Astrocyte of the hippocampus (primary cell): ENCODE measurements around the gene CD86.
"Not testable (repeated sequence)": the region's sequence is repeated elsewhere in the genome, so short reads cannot be mapped to it uniquely, and the experiment has no call there.

Source experiments
- DNase-seq: peaks from one replicate; pipeline ENCODE4 v3.0.0; 2011; ENCODE audit warnings: low read depth, low spot score

Gene CD86

GRCh38 chr3:122148941-122149627, 93.9 kb downstream of the CD86 start:
- no peak for DNase-seq

DNA sequence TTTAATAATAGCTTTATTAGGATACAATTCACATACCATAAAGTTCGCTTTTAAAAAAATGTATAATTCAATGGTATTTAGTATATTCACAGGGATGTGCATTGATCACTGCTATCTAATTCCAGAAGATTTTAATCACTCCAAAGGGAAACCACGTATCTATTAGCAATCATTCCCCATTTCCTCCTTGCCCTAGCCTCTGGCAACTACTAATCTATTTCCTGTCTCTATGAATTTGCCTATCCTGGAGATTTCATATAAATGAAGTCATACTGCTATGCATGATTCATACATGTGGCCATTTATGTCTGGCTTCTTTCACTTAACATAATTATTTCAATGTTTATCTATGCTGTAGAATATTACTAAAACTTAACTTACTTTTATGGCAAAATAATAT, 96.3 kb downstream of the CD86 start:
- DNase-seq = no peak

- not testable (repeated sequence) for DNase-seq
Measured at GRCh38 chr3:122164983-122165382, 109.8 kb downstream of the CD86 start.

- no peak for DNase-seq
Measured at GRCh38 chr3:122167630-122168029, 112.5 kb downstream of the CD86 start.

DNA sequence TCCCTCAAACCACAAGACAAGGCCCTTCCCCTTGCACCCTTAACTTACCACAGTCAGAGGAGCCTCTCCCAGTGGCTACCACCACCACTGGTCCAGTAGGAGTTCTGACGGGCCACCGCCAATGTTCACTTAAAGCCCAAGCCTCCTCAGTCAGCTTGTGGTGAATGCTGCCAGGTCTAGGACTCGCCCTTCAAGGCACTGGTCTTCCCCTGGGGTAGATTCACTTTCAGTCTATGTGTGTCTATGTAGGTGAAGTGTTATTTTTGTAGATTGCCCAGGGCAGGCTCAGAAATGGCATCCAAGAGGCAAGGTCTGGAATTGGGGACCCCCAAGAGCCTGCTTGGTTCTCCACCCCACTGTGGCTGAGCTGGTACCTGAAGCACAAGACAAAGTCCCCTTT, 112.9 kb downstream of the CD86 start:
- no peak for DNase-seq

DNA sequence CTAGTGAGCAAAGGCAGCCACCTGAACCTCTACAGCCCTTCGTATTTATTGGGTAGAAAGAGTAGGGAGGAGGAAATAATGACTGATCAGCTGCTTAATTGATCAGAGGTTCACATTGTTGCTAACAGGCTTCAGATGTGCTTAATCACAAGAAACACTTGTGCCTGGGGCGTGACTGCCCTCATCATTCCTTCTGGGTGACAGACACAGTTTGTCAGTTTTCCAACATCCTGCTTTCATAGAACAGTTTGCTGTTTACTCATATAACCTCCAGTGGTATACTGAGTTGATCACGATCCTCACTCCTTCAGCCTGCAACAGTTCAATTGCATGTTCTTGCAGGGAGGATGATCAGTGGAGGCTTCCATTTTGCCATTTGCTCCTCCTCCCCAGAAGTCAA, 114.7 kb downstream of the CD86 start:
- no peak for DNase-seq
